ENCODE results near the gene ZBED1.

DNA sequence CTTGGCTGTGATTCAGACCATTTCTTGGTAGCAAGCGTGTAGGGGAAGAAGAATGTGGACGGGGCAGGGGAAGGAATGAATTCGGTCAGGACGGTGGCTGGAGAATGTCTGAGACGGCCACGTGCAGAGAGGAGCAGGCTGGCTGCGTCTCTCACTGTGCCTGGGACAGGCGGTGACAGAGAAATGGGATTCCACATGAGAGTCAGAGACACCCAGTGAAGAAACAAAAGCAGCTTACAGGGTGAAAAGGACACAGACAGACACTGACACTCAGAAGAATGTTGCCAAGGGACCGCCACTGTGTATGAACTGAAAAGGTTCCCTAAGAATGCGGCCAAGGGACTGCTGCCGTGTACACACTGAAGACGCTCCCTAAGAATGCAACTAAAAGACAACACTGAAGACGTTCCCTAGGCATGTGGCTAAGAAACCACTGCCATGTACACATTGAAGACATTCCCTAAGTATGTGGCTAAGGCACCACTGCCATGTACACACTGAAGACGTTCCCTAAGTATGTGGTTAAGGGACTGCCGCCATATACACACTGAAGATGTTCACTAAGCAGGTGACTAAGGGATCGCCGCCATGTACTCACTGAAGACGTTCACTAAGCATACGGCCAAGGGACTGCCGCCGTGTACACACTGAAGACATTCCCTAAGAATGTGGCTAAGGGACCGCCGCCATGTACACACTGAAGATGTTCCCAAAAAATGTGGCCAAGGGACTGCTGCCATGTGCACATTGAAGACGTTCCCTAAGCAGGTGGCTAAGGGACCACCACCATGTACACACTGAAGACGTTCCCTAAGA lies 49.1 kb downstream of the ZBED1 start:
- TF ChIP-seq POLR2A (IDR thresholded peaks at IDR 0.05; ENCODE audit: low read length) (no peak), GATA1 (IDR thresholded peaks at IDR 0.05; ENCODE audit: low read depth, low read length) (no peak)

Measured in erythroblast (primary cell).